Cardiac fibroblast (primary cell): ENCODE data around the gene HDAC4.

Experiments used
- DNase-seq, 2 donors: peaks; one replicate each; pipeline versions ENCODE4 v3.0.0 to v3.0.0-alpha.2; 2010; ENCODE audit warnings: low read depth in 2 of 2
- H3K4me3 ChIP-seq, 2 donors: replicated peaks in 1 of 2; 1 replicate in 1 of 2; 2 replicates in 1 of 2; pipeline ENCODE4 v1.5.1; 2011; ENCODE audit warnings: low read depth in 2 of 2, low read length in 2 of 2, mild to moderate bottlenecking in 2 of 2, moderate library complexity in 1 of 2
- TF ChIP-seq, protein P1 (sequence below): IDR thresholded peaks from one replicate; pipeline ENCODE4 v1.5.1; 2011; ENCODE audit warnings: low read depth, mild to moderate bottlenecking, low read length, inconsistent platforms

The HDAC4 gene

DNA sequence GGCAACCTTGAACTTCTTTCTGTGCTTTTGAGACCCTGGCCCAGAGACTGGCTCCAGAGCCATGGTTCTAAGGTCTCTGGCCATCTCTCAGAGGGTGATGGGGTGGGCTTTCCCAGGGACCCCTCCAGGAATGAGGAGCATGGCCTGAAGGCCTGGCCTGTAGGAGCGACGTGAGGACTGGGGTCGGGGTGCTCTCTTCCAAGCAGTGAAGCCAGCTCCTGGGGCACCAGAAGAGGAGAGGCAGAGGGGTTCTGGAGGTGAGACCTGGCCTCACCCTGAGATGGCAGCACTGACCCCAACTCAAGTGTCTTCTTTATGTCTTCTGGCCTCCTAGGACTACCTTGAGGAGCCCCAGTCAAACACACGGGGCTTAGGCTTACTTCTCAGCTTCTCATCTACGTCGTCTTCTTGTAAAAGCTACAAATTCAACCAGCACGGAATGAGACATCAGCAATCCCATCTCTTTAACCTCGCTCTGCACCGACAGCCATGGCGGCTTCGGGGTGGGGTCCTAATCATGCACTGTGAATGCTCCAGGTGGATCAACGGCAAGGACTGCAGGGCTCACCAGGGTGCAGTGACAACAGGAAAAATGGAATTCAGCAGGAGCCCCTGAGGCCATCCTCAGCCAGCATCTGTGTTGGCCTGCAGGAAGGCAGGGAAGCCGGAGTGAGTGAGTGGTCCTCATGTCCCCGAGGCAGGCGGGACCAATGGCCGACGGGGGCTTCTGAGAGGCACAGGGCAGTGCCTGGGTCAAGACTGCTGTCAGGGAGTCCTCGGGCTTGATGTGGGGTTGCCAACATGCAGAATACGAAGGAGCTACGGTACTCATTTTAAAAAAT lies 214.1 kb downstream of the HDAC4 start:
- TF ChIP-seq, protein P1, sequence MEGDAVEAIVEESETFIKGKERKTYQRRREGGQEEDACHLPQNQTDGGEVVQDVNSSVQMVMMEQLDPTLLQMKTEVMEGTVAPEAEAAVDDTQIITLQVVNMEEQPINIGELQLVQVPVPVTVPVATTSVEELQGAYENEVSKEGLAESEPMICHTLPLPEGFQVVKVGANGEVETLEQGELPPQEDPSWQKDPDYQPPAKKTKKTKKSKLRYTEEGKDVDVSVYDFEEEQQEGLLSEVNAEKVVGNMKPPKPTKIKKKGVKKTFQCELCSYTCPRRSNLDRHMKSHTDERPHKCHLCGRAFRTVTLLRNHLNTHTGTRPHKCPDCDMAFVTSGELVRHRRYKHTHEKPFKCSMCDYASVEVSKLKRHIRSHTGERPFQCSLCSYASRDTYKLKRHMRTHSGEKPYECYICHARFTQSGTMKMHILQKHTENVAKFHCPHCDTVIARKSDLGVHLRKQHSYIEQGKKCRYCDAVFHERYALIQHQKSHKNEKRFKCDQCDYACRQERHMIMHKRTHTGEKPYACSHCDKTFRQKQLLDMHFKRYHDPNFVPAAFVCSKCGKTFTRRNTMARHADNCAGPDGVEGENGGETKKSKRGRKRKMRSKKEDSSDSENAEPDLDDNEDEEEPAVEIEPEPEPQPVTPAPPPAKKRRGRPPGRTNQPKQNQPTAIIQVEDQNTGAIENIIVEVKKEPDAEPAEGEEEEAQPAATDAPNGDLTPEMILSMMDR = no peak
- no peak overlapping the region for H3K4me3 ChIP-seq
- no peak for DNase-seq

DNA sequence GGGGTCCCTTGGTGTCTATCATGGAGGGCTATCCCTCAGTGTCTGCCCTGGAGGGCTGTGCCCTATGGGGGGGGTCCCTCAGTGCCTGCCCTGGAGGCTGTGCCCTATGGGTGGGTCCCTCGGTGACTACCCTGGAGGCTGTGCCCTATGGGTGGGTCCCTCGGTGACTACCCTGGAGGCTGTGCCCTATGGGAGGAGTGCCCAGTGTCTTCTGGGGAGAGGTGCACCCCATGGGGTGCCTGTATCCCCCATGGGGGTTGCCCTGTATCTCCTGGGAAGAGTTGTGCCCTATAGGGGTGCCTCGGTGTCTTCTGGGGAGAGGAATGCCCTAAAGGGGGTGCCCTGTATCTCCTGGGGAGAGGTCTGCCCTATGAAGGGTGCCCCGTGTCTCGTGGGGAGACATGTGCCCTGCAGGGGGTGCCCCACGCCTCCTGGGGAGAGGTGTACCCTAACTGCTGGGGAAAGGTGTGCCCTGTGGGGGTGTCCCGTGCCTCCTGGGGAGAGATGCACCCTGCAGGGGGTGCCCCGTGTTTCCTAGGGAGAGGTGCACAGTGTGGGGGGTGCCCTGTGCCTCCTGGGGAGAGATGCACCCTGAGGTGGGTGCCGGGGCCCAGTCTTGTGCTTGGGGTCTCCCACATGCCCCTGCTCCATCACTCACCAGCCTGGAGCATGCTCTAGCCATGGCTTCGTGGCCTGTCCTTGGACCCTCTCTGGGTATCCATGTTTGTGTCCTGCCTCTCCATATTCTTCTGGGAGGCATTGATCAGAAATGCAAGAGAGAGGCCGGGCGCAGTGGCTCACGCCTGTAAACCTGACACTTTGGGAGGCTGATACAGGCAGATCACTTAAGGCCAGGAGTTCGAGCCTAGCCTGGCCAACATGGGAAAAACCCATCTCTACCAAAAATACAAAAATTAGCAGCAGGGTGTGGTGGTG lies 215.6 kb downstream of the HDAC4 start:
- TF ChIP-seq, protein P1 = no peak
- no peak for DNase-seq
- no peak overlapping the region for H3K4me3 ChIP-seq

DNA sequence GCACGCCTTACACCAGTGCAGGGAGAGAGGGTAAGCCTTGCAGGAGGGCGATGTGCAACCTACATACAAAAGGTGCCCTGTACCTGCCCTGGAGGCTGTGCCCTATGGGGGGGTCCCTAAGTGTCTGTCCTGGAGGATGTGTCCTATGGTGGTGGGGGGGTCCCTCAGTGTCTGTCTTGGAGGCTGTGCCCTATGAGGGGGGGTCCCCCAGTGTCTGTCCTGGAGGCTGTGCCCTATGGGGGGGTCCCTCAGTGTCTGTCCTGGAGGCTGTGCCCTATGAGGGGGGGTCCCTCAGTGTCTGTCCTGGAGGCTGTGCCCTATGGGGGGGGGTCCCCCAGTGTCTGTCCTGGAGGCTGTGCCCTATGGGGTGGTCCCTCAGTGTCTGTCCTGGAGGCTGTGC lies 216.6 kb downstream of the HDAC4 start:
- no peak overlapping the region for H3K4me3 ChIP-seq
- TF ChIP-seq, protein P1 = no peak
- no peak for DNase-seq

DNA sequence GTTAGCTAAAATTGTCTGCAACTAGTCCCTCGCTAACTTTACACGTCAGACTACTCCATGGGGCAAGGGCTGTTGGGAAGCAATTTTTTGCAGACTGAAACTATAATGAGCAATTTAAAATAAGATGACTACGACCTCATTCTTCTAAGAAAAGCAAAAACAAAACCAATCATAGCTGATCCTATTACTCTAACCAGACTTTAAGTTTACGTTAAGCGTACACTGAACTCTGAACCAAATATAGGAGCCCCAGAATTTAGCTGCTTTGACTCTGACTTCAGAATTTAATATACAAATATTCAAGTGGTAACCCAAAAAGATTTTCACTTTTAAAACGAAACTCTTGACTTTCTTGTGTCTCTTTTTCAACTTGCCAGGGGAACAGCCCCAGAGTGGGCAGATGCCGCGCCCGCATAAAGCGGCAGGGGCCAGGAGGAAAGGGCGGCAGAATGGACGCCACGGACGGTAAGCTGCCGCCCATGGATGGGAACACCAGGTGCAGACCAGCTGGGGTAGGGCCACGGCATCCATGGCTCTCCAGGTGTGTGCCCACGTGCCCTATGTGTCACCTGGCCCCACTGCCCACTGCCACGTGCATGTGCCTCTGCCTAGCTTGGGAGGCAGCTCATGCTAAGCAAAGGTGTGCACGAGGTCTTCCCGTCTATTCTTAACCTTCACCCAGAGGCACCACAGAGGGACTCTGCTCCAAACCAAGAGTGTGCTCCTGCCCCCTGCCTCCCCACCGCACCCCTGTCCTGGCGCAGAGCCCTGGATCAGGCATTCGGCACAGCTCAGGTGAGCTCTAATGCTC lies 217.6 kb downstream of the HDAC4 start:
- H3K4me3 ChIP-seq = no peak overlapping the region
- no peak for DNase-seq
- TF ChIP-seq, protein P1 = no peak

DNA sequence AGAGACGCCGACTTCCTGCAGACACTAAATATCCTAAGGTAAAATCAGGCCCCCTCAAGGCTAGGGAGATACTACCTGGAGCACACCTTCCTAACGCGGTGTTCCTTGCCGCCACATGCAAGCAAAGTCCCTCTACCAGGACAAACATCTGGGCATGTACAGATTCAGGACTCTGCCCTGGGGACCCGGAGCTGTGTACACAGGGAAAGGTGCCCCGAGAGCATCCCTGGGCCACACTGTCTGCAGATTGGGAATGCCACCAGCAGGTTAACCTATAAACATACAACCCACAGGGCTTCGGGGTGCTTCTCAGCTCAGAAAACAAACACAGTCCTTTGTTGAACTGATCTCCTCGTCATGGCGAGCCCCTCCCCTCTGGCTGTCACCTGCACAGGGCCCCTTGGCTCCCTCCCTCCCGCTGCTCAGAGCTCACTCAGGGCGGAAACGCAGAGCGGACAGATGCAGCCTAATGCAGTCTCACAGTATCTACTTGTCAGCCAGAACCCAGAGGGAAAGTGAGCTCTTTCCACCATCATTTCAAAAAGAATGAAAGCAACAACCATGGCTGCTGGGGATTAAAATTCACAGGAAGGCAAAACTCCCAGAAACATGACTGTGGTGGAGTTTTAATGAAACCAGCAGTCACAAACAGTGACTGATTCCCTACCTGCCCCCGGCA lies 218.8 kb downstream of the HDAC4 start:
- TF ChIP-seq, protein P1 = no peak
- no peak for DNase-seq
- no peak overlapping the region for H3K4me3 ChIP-seq
